SKM-1 treated with dmso at 0.1 percent for 144 hours (cell line): ENCODE results near the gene DNAJC13.

Source experiments
- DNase-seq: peaks from one replicate; lab custom pipeline; 2025; ENCODE audit not compliant: unreplicated experiment; lab: John Stamatoyannopoulos, UW

DNAJC13 gene

GRCh38 chr3:132457286-132457685, 40.0 kb downstream of the DNAJC13 start:
- no peak for DNase-seq

GRCh38 chr3:132459551-132459950, 42.2 kb downstream of the DNAJC13 start:
- no peak for DNase-seq

- DNase-seq = no peak
These were observed 44.2 kb downstream of the DNAJC13 start for GRCh38 chr3:132461544-132461943.

- no peak for DNase-seq
These were observed 46.8 kb downstream of the DNAJC13 start for GRCh38 chr3:132464066-132464465.

- no peak for DNase-seq
These were observed 52.0 kb downstream of the DNAJC13 start for GRCh38 chr3:132469326-132469725.

GRCh38 chr3:132486099-132486498, 68.8 kb downstream of the DNAJC13 start:
- DNase-seq = no peak

- DNase-seq = no peak
These were observed 70.8 kb downstream of the DNAJC13 start for GRCh38 chr3:132488151-132488550.

- no peak for DNase-seq
These were observed 81.8 kb downstream of the DNAJC13 start for GRCh38 chr3:132499071-132499470.

GRCh38 chr3:132503559-132503958, 86.3 kb downstream of the DNAJC13 start:
- no peak for DNase-seq

GRCh38 chr3:132504375-132504933, 87.2 kb downstream of the DNAJC13 start:
- no peak for DNase-seq

- DNase-seq = no peak
These were observed 90.4 kb downstream of the DNAJC13 start for GRCh38 chr3:132507657-132508056.

- DNase-seq = no peak
These were observed 91.8 kb downstream of the DNAJC13 start for GRCh38 chr3:132509096-132509495.

- DNase-seq = no peak
These were observed 92.2 kb downstream of the DNAJC13 start for GRCh38 chr3:132509506-132509905.

- no peak for DNase-seq
These were observed 95.8 kb downstream of the DNAJC13 start for GRCh38 chr3:132513057-132513456.

- no peak for DNase-seq
These were observed 100.0 kb downstream of the DNAJC13 start for GRCh38 chr3:132517311-132517710.

- DNase-seq = no peak
These were observed 102.6 kb downstream of the DNAJC13 start for GRCh38 chr3:132519914-132520313.

GRCh38 chr3:132521901-132522300, 104.6 kb downstream of the DNAJC13 start:
- no peak for DNase-seq

GRCh38 chr3:132522353-132522752, 105.1 kb downstream of the DNAJC13 start:
- DNase-seq = no peak

GRCh38 chr3:132530624-132531023, 113.3 kb downstream of the DNAJC13 start:
- DNase-seq = no peak

GRCh38 chr3:132535575-132536441, 118.5 kb downstream of the DNAJC13 start:
- peak; percentile 37 for DNase-seq

- DNase-seq = no peak
These were observed 119.3 kb downstream of the DNAJC13 start for GRCh38 chr3:132536442-132537153.

- DNase-seq = no peak
These were observed 120.0 kb downstream of the DNAJC13 start for GRCh38 chr3:132537297-132537696.
